GM12874 (cell line): Measurements from ENCODE around the gene PPM1H.

ENCODE experiments used
- TF ChIP-seq, protein P1 (sequence below): IDR thresholded peaks from 2 replicates; pipeline ENCODE4 v1.5.1; 2011; ENCODE audit warnings: low read depth, mild to moderate bottlenecking, control low read depth, low read length, moderate library complexity; ENCODE audit not compliant: insufficient read depth

The PPM1H gene

DNA sequence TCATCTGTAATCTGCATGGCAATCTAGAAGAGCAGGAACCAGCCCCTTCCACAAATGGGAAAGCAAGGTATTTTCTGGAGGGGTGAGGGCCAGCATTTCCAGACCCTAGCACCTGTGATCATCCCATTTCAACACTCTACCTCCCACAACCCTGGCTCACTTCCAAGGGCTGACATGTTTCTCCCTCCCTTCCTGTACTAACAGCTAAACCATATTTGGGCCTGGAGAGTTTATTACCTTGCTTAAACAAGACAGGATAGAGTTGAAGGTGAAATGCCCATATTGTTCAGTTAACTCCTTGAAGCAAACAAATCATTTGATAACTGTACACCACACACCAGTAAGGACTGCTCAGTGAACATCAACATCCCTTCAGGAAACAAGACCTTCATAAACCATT is 158.4 kb downstream of the PPM1H start:
- TF ChIP-seq, protein P1, sequence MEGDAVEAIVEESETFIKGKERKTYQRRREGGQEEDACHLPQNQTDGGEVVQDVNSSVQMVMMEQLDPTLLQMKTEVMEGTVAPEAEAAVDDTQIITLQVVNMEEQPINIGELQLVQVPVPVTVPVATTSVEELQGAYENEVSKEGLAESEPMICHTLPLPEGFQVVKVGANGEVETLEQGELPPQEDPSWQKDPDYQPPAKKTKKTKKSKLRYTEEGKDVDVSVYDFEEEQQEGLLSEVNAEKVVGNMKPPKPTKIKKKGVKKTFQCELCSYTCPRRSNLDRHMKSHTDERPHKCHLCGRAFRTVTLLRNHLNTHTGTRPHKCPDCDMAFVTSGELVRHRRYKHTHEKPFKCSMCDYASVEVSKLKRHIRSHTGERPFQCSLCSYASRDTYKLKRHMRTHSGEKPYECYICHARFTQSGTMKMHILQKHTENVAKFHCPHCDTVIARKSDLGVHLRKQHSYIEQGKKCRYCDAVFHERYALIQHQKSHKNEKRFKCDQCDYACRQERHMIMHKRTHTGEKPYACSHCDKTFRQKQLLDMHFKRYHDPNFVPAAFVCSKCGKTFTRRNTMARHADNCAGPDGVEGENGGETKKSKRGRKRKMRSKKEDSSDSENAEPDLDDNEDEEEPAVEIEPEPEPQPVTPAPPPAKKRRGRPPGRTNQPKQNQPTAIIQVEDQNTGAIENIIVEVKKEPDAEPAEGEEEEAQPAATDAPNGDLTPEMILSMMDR: no peak

DNA sequence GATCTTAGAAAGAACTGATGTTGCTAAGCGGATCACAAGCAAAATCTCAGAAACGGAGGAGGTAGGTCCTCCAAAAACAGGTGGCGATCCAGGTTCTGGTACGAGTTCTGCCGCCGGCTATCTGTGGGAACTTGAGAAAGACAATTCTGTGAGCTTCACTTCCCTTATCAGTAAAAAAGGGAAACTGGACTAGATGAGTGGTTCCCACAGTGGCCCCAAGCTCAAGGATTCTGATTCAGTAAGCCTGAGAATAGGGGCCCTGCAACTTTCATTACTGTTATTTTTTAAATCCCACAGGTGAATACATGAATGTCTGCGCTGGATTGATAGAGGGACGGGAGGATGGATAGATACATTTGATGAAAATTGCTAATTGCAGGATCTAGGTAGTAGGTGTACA is 160.2 kb downstream of the PPM1H start:
- TF ChIP-seq, protein P1: no peak

DNA sequence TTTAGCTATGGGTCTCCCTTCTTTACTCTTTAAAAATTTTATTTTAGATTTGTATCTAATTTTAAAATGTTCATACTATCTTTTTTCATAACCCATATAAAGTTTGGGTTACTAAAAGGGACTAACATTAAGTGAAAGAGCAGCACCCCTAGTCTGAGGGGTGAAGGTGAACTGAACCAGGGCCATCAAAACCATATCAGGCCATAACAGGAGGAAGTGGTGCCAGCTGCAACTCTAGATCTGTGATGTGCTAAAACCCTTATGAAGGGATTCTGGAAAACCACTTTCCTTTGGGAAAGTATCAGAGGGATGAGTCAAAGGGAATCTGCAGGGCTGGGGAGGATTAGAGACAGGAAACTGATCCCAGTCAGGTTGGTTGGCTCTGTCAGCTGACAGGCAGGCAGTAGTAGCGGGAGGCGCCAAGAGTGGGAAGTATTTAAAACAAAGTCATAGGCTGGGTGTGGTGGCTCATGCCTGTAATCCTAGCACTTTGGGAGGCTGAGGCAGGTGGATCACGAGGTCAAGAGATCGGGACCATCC is 162.5 kb downstream of the PPM1H start:
- TF ChIP-seq, protein P1: no peak

DNA sequence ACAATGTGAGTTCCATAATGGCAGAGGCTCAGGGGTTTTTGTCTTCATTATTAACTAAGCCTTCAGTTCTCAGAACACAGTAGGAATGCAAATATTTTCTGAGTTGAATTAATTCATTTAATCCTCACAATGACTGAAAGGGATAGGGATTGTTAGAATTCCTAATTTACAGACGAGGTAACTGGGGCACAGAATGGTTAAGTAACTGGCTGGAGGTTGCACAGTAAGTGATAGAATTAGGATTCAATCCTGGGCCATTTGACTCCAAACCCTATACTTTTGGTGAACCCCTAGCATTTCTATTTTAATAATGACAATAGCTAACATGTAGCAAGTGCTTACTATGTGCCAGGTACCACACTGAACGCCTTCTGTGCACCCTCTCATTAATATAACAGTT is 163.1 kb downstream of the PPM1H start:
- TF ChIP-seq, protein P1: no peak

DNA sequence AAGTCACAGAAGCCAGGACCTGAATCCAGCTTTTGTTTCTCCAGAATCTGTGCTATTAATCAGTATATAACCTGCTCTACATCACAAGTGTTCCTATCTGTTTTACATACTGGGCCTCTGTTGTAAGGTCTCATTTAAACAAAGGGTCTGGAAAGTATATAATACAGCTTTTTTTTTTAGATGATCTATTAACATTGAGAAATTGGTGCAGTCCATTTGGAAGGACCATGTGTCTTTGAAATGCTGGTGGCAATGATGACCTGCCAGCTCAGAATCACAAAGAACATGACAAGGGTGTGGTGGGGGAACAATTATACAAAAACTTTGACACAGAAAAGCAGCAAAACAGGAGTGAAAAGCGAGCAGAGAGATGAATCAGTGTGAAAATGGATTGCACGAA is 164.6 kb downstream of the PPM1H start:
- TF ChIP-seq, protein P1: no peak

DNA sequence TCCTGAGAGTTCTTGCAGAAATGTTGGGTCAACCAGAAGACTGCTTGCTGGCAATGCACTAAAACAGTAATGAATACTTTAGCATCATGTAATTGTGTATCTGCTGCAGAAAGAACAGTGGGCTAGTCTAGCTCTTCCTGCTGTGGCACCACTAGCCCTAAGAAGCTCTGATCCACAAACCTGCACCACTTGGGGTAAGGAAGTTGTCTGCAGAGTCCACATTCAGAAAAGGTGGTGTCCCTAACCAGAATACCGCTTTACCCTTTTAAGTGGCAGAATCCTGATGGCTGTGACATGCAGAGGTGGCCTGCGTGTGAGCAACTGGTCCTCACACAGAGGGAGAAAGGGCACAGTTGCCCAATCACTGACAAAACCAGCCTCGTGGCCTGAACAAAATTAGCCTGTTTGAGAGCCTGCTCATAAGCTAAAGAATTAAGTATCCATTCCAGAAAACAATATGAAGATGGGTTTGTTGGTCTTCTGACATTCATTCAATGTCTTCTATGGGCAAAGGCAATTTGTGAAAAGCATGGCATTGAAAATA is 165.8 kb downstream of the PPM1H start:
- TF ChIP-seq, protein P1: no peak

DNA sequence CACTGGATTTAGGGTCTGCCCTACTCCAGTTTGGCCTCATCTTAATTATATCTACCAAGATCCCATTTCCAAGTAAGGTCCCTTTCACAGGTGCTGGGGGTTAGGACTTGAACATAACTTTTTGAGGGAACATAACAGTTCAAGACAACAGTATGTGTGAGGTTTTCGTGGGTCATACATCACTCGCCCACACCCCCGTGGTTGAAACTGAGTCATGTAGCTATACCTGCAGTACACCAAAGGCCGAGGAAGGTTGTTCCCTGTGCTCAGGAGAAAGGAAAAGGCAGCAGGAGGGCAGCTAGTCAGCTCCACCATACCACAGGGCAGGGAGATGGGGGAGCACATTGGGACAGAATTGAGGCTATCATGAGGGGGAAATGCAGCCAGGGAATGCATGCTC is 167.0 kb downstream of the PPM1H start:
- TF ChIP-seq, protein P1: no peak
